Measurements from ENCODE around the gene LAMB1. TPM values are rescaled to one million over a fixed set of nuclear protein-coding genes. Genes with fewer than 3 reads are reported as not detected.
A peak's percentile ranks its signal among the peaks of the same experiment; 100 is the strongest.

The LAMB1 gene
- total RNA-seq, 1 experiment from 2014 or later = 240 TPM

DNA sequence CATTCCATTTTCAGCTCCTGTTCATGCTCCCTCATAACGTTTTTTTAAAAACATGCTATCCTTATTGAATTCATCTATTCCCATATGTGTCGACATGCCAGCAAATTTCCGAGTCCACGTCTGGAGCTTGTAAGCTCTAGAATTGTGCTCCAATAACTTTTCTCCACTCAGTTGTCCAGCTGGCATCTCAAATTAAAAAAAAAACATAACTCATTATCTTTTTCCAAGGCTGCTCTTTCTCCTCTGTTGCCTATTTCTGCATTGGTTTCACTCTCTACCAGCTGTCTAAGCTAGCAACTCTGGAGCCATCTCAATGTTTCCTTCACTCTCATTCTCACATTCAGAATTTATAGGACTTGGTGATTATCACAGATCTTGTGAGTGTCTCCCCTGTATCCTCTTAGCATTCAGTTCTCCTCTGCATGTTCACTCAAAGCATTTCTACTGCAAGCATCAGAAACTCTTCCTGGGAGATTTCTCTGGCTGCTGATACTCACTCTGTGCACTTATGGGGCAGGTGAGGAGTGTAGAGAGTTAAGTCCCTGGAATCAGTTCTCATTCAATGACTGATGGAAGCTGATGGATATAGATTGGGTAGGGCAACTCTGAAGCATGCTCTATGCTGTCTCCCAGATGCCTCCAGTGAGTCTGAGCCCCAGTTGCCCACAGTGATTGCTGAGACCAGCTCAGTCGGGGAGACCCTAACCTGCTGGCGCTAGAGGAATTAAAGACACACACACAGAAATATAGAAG, 118.7 kb downstream of the LAMB1 start:
- H3K27ac Mint-ChIP-seq (ENCODE audit: unreplicated experiment) = no peak overlapping the region
- no peaks in the 10 kb centered on the region for H3K9me3 Mint-ChIP-seq (ENCODE audit: low read depth, unreplicated experiment)
- no peak overlapping the region for H3K4me3 Mint-ChIP-seq (ENCODE audit: low read depth, unreplicated experiment)
- intact Hi-C loops (cut with micrococcal nuclease; ENCODE audit: unreplicated experiment) = no loop called here
- TF ChIP-seq, protein P1, sequence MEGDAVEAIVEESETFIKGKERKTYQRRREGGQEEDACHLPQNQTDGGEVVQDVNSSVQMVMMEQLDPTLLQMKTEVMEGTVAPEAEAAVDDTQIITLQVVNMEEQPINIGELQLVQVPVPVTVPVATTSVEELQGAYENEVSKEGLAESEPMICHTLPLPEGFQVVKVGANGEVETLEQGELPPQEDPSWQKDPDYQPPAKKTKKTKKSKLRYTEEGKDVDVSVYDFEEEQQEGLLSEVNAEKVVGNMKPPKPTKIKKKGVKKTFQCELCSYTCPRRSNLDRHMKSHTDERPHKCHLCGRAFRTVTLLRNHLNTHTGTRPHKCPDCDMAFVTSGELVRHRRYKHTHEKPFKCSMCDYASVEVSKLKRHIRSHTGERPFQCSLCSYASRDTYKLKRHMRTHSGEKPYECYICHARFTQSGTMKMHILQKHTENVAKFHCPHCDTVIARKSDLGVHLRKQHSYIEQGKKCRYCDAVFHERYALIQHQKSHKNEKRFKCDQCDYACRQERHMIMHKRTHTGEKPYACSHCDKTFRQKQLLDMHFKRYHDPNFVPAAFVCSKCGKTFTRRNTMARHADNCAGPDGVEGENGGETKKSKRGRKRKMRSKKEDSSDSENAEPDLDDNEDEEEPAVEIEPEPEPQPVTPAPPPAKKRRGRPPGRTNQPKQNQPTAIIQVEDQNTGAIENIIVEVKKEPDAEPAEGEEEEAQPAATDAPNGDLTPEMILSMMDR (IDR thresholded peaks at IDR 0.05; ENCODE audit: unreplicated experiment) = no peak
- H3K36me3 Mint-ChIP-seq (ENCODE audit: insufficient read depth, unreplicated experiment) = no peaks in the 10 kb centered on the region
- H3K4me1 Mint-ChIP-seq (ENCODE audit: low read depth, unreplicated experiment) = peaks cover 5% of the 10 kb centered on the region
- no TSS peak for BruUV-seq (replicated peaks)
- DNase-seq = no peak
- H3K27me3 Mint-ChIP-seq (ENCODE audit: unreplicated experiment) = peaks cover 46% of the 10 kb centered on the region
- CTCF ChIA-PET = no interaction called here

DNA sequence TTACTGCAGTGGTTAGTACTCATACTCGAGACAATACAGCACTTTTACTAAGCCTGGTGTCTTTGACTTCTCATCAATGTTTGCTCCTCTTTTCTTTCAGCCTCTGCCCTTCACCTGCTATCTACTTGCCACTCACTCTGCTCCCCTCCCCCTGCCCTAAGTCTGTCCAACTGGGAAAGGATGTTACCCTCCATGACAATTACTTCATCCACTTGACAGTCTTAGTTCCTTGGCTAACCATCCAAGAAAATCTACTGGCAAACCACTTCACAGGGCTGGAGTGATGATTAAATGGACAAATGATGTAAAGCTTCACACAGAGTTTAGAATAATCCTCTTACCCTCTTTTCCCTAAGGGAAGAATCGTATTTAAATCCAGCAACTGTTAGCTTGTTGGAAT, 120.2 kb downstream of the LAMB1 start:
- intact Hi-C loops (cut with micrococcal nuclease; ENCODE audit: unreplicated experiment) = no loop called here
- no peak overlapping the region for H3K4me3 Mint-ChIP-seq (ENCODE audit: low read depth, unreplicated experiment)
- TF ChIP-seq, protein P1 (IDR thresholded peaks at IDR 0.05; ENCODE audit: unreplicated experiment) = no peak
- H3K9me3 Mint-ChIP-seq (ENCODE audit: low read depth, unreplicated experiment) = no peaks in the 10 kb centered on the region
- CTCF ChIA-PET = no interaction called here
- no peaks in the 10 kb centered on the region for H3K36me3 Mint-ChIP-seq (ENCODE audit: insufficient read depth, unreplicated experiment)
- no peak overlapping the region for H3K27ac Mint-ChIP-seq (ENCODE audit: unreplicated experiment)
- peaks cover 5% of the 10 kb centered on the region for H3K4me1 Mint-ChIP-seq (ENCODE audit: low read depth, unreplicated experiment)
- peaks cover 46% of the 10 kb centered on the region for H3K27me3 Mint-ChIP-seq (ENCODE audit: unreplicated experiment)
- no peak for DNase-seq
- BruUV-seq (replicated peaks) = no TSS peak

DNA sequence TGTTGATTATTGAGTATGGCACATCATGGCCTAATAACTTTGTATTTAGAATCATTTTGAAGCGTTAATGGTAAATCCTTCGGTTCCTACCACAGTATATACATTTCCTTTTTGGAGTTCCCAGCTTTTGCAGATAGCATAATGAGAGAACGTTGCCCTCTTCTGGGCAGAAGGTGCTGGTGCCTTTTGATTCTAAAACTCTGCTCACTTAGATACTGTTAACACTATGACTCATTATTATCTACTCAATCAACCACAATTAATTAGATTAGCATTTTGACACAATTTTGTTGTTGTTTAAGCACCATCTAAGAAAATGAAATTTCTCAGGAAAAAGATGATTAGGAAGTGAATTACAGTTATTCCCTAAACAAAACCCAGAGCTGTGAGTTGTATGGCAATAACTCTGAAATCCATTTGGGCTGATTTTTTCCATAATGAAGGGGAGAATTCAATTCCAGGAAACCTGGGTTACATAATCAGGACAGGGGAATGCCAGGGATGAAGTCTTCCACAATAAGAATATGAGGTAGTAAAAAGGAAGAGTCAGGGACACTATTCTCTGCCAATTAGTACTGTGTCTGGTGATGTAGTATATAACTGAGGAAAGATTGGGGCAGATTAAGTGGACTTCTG, 123.4 kb downstream of the LAMB1 start:
- no peaks in the 10 kb centered on the region for H3K9me3 Mint-ChIP-seq (ENCODE audit: low read depth, unreplicated experiment)
- peaks cover 41% of the 10 kb centered on the region for H3K27me3 Mint-ChIP-seq (ENCODE audit: unreplicated experiment)
- H3K4me1 Mint-ChIP-seq (ENCODE audit: low read depth, unreplicated experiment) = peaks cover 4% of the 10 kb centered on the region
- TF ChIP-seq, protein P1 (IDR thresholded peaks at IDR 0.05; ENCODE audit: unreplicated experiment) = peak; percentile 48
- CTCF ChIA-PET = interaction anchor here (0.7 to 1.3 kb wide), 3 partner anchors 136 to 293 kb away, joined by 3 to 8 read pairs (median 3); partner anchors contain the start of gene CBLL1
- no TSS peak for BruUV-seq (replicated peaks)
- no peaks in the 10 kb centered on the region for H3K36me3 Mint-ChIP-seq (ENCODE audit: insufficient read depth, unreplicated experiment)
- no peak overlapping the region for H3K27ac Mint-ChIP-seq (ENCODE audit: unreplicated experiment)
- peak; percentile 20 for DNase-seq
- intact Hi-C loops (cut with micrococcal nuclease; ENCODE audit: unreplicated experiment) = loop anchor here (2.0 to 10.0 kb wide), 3 partner anchors 137 to 675 kb away; no protein-coding TSS in a partner anchor
- H3K4me3 Mint-ChIP-seq (ENCODE audit: low read depth, unreplicated experiment) = no peak overlapping the region

DNA sequence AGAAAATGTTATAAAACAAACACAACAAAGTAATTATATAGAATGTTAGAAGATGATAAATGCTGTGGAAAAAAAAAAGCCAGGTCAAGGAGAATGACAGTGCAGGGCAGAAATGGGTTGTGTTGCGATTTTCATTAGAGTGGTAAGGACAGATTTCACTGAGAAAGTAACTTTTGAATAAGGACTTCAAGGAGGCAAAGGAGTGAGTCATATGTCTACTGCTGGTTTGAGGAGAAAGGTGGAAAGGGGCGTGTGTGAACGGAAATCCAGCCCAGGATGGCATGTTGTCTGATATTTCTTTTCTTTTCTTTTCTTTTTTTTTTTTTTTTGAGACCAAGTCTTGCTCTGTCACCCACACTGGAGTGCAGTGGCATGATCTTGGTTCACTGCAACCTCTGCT, 124.3 kb downstream of the LAMB1 start:
- Mint-ChIP-seq H3K4me1 (ENCODE audit: low read depth, unreplicated experiment) (no peaks in the 10 kb centered on the region), H3K4me3 (ENCODE audit: low read depth, unreplicated experiment) (no peak overlapping the region), H3K9me3 (ENCODE audit: low read depth, unreplicated experiment) (no peaks in the 10 kb centered on the region), H3K27ac (ENCODE audit: unreplicated experiment) (no peak overlapping the region), H3K27me3 (ENCODE audit: unreplicated experiment) (peaks cover 33% of the 10 kb centered on the region), H3K36me3 (ENCODE audit: insufficient read depth, unreplicated experiment) (no peaks in the 10 kb centered on the region)
- TF ChIP-seq, protein P1 (IDR thresholded peaks at IDR 0.05; ENCODE audit: unreplicated experiment) = no peak
- intact Hi-C loops (cut with micrococcal nuclease; ENCODE audit: unreplicated experiment) = loop anchor here (2.0 to 10.0 kb wide), 3 partner anchors 136 to 674 kb away; no protein-coding TSS in a partner anchor
- no TSS peak for BruUV-seq (replicated peaks)
- no peak for DNase-seq
- CTCF ChIA-PET = interaction anchor here (0.8 to 1.3 kb wide), 2 partner anchors 135 to 145 kb away, joined by 3 to 8 read pairs; partner anchors contain the start of gene CBLL1

Measured in Calu3 (cell line).